Measurements from ENCODE around the gene DOK6. TPM values are rescaled to one million over a fixed set of nuclear protein-coding genes. Genes with fewer than 3 reads are reported as not detected.

The DOK6 gene
- total and polyA plus RNA-seq, 10 of the 15 experiments (the other 5 are each of a cell fraction or from before 2014, with no cell fraction given), result 0.01 to 0.09 (median 0.04) TPM; not detected in 4

DNA sequence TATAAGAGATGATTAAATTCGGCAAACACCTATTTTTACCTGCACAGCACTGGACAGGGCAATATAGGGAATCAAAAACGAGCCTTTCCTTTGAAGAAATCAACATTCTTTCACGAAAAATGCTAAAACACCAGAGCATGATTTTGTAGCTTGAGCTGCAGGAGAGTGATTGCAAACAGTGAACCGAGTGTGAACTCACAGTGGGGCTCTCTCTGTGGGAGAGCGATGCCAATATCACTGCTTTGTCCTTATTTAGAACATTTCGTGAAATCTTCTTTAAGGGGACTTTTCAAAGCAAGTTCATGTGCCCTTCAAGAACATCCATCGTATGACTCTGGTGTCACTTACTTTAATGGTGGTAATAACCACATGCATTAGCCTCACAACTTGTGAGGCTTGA, 308.2 kb downstream of the DOK6 start:
- ChIA-PET RAD21 (ENCODE audit: unreplicated experiment) (no interaction called here), POLR2A (no interaction called here), SMC1A (ENCODE audit: uncharacterized antibody, unreplicated experiment) (no interaction called here), CTCF (interaction anchor here (0.6 kb wide), 1 partner anchor 585 kb away, joined by 4 read pairs; no protein-coding TSS in a partner anchor)
- no peaks in the 10 kb centered on the region for H3K4me1 ChIP-seq (ENCODE audit: control insufficient read depth, insufficient read depth, low read length)
- no peak for DNase-seq (ENCODE audit: low read depth, low spot score)
- no peaks in the 10 kb centered on the region for H3K79me2 ChIP-seq (ENCODE audit: control insufficient read depth, insufficient read depth, low read length)
- 21% methylated on average over 7 of the region's 7 CpGs for WGBS (ENCODE audit: insufficient coverage, insufficient replicate concordance, low lambda C conversion rate, missing lambda C conversion rate)
- no peaks in the 10 kb centered on the region for H3K9me3 ChIP-seq (replicated peaks; ENCODE audit: control insufficient read depth, insufficient read depth, low read length)
- H3K27me3 ChIP-seq (replicated peaks in 1 of 2; ENCODE audit: control insufficient read depth in 2 of 2, insufficient read depth in 2 of 2, low read length in 1 of 2), result no peaks in the 10 kb centered on the region
- no peak overlapping the region for H3K4me3 ChIP-seq
- no peak overlapping the region for H3K9ac ChIP-seq (ENCODE audit: control insufficient read depth, insufficient read depth, low read length)
- in situ Hi-C loops (cut with MboI) (no loop called here), intact Hi-C loops (cut with micrococcal nuclease; ENCODE audit: unreplicated experiment) (no loop called here)
- no peak for ATAC-seq
- TF ChIP-seq ZNF622 (IDR thresholded peaks at IDR 0.05) (no peak), ATF2 (IDR thresholded peaks at IDR 0.05; ENCODE audit: low read length) (no peak), MEF2B (IDR thresholded peaks at IDR 0.05; ENCODE audit: partially characterized antibody, poor library complexity, severe bottlenecking) (no peak), NFXL1 (IDR thresholded peaks at IDR 0.05; ENCODE audit: borderline replicate concordance) (no peak), NBN (IDR thresholded peaks at IDR 0.05) (no peak), REST (IDR thresholded peaks at IDR 0.05; ENCODE audit: low read depth, low read length) (no peak), SUPT20H (IDR thresholded peaks at IDR 0.05; ENCODE audit: borderline replicate concordance, control insufficient read depth, low read depth, low read length) (no peak), EZH2 (IDR thresholded peaks at IDR 0.05; ENCODE audit: borderline replicate concordance, control insufficient read depth, low read depth, low read length) (no peak)
- H4K20me1 ChIP-seq (ENCODE audit: control insufficient read depth, insufficient read depth), result no peaks in the 10 kb centered on the region
- no peak overlapping the region for H3K27ac ChIP-seq (ENCODE audit: control insufficient read depth, insufficient read depth)
- no TSS peak for BruUV-seq (replicated peaks)
- H3K36me3 ChIP-seq (ENCODE audit: control insufficient read depth in 2 of 2, insufficient read depth in 2 of 2, low read length in 1 of 2), result no peaks in the 10 kb centered on the region
- no peak for FAIRE-seq
- H2AFZ ChIP-seq (ENCODE audit: control insufficient read depth, low read depth, low read length), result no peak overlapping the region
- H3K4me2 ChIP-seq (ENCODE audit: control insufficient read depth, insufficient read depth), result no peak overlapping the region
